NCI-H146 (cell line): ENCODE data around the gene ZNF280B.

Source experiments
- DNase-seq: peaks from one replicate; lab custom pipeline; 2025; lab: John Stamatoyannopoulos, UW

Gene ZNF280B

GRCh38 chr22:22508274-22509176 lies at the start of gene ZNF280B:
TSS of gene ZNF280B (minus strand) at chr22:22508742. CDS start at chr22:22489398, 19,344 bp downstream.
- peak; percentile 81 for DNase-seq

- DNase-seq, result no peak
Measured at GRCh38 chr22:22556995-22557925, 48.7 kb upstream of the ZNF280B start.

GRCh38 chr22:22556578-22556977 lies 48.0 kb upstream of the ZNF280B start:
- DNase-seq, result no peak

- no peak for DNase-seq
Measured at GRCh38 chr22:22555596-22555995, 47.1 kb upstream of the ZNF280B start.

GRCh38 chr22:22554587-22555284 lies 46.2 kb upstream of the ZNF280B start:
- no peak for DNase-seq

GRCh38 chr22:22553735-22554586 lies 45.4 kb upstream of the ZNF280B start:
- no peak for DNase-seq

GRCh38 chr22:22553141-22553540 lies 44.6 kb upstream of the ZNF280B start:
- no peak for DNase-seq

GRCh38 chr22:22552630-22553029 lies 44.1 kb upstream of the ZNF280B start:
- DNase-seq, result peak; percentile 44

GRCh38 chr22:22550789-22551434 lies 42.4 kb upstream of the ZNF280B start:
- no peak for DNase-seq

- DNase-seq, result no peak
Measured at GRCh38 chr22:22548910-22549309, 40.4 kb upstream of the ZNF280B start.

GRCh38 chr22:22548317-22548716 lies 39.8 kb upstream of the ZNF280B start:
- DNase-seq, result no peak

- no peak for DNase-seq
Measured at GRCh38 chr22:22547692-22548300, 39.3 kb upstream of the ZNF280B start.

- DNase-seq, result no peak
Measured at GRCh38 chr22:22547226-22547625, 38.7 kb upstream of the ZNF280B start.

- no peak for DNase-seq
Measured at GRCh38 chr22:22546490-22546889, 37.9 kb upstream of the ZNF280B start.

- no peak for DNase-seq
Measured at GRCh38 chr22:22545084-22545483, 36.5 kb upstream of the ZNF280B start.

- no peak for DNase-seq
Measured at GRCh38 chr22:22538226-22538989, 29.9 kb upstream of the ZNF280B start.

- DNase-seq, result no peak
Measured at GRCh38 chr22:22536916-22537315, 28.4 kb upstream of the ZNF280B start.

- no peak for DNase-seq
Measured at GRCh38 chr22:22536515-22536914, 28.0 kb upstream of the ZNF280B start.

GRCh38 chr22:22535662-22536061 lies 27.1 kb upstream of the ZNF280B start:
- DNase-seq, result no peak
